GM12872 (cell line): Measurements from ENCODE around the gene NAA50.

Experiments
- TF ChIP-seq, protein P1 (sequence below): IDR thresholded peaks from 3 replicates; pipeline ENCODE4 v1.5.1; 2011; ENCODE audit warnings: low read depth, mild to moderate bottlenecking, low read length, moderate library complexity; ENCODE audit not compliant: insufficient read depth

Gene NAA50

GRCh38 chr3:113698213-113698742 lies 47.8 kb downstream of the NAA50 start:
- TF ChIP-seq, protein P1, sequence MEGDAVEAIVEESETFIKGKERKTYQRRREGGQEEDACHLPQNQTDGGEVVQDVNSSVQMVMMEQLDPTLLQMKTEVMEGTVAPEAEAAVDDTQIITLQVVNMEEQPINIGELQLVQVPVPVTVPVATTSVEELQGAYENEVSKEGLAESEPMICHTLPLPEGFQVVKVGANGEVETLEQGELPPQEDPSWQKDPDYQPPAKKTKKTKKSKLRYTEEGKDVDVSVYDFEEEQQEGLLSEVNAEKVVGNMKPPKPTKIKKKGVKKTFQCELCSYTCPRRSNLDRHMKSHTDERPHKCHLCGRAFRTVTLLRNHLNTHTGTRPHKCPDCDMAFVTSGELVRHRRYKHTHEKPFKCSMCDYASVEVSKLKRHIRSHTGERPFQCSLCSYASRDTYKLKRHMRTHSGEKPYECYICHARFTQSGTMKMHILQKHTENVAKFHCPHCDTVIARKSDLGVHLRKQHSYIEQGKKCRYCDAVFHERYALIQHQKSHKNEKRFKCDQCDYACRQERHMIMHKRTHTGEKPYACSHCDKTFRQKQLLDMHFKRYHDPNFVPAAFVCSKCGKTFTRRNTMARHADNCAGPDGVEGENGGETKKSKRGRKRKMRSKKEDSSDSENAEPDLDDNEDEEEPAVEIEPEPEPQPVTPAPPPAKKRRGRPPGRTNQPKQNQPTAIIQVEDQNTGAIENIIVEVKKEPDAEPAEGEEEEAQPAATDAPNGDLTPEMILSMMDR, result no peak

- TF ChIP-seq, protein P1, result no peak
These were observed 48.5 kb downstream of the NAA50 start for GRCh38 chr3:113697500-113698090.

DNA sequence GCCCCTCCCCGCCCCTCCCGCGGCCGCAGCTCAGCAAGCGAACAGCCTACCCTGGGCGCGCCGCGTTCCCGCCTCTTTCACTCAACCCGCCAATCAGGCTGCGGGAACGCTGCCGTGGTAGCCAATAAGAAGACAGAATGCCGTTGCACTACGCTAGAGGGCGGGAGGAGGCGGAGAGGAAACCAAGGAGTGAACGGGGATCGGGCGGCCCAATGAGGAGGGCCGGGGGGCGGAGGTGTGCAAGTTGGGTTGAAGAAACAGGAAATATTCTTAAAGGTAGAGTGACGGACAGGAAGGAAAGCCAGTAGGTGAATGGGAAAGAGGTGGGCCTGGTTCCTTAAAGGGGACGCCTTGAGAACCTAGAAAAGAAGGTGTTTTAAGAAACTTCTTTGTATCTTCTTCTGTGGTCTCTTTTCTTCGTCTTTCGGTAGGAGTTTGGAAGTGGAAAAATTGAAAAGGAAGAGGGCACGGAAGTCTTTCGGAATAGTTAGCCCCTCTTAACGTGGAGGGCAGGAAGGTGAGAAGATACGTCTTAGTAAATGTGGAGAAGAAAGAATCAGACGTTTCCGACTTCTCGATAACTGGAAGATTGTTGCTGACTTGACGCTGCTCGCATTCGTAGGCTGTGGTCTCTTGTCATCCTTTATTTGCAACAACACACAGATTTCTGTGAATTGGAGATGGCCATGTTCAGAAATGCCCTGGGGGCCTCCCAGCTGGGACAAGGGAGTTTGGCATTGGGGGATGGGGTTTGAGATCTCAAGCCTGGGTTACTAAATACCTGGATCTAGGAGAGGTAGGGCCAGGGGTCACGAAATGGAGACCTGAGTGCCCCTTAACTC lies 49.2 kb downstream of the NAA50 start:
- TF ChIP-seq, protein P1, result no peak

GRCh38 chr3:113695786-113696645 lies 50.0 kb downstream of the NAA50 start, which contains the start of gene USF3:
TSS of gene USF3 (minus strand) at chr3:113696642. CDS start at chr3:113674878, 21,764 bp downstream.
- TF ChIP-seq, protein P1, result no peak

DNA sequence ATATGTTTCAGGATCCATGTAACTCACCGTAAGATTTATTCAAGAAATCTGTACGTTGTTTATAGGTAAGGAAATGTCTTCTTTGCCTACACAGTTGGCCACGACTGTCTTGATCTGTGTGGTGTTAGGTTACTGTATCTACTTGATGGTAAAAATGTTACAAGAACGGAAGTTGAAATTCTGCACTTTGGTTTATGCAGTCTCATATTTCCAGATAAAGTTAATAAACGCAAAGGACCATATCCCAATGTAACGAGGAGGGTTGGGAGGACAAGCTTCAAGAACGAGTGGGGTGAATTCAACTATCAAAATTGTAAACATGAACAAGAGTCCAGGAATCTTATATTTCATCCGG lies 50.6 kb downstream of the NAA50 start:
- TF ChIP-seq, protein P1, result no peak

DNA sequence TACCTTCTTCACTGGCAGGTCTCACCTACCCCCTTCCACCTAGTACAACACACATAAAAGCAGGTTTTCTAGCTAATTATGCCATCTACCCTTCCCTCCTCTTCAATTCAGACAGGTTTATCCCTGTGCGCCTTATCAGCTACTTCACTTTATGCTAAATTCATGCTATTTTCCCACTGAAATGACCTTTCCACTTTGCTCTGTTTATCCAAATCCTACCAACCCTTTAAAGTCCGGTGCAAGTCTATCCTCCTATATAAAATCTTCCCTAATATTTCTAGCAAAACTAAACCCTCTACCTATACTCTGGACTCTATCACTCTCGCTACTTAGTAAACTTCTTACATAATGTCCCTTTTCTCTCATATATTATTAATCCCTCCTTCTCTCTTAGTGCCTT lies 55.6 kb downstream of the NAA50 start:
- TF ChIP-seq, protein P1, result no peak
